Activated CD4-positive, alpha-beta T cell treated with anti-CD3 and anti-CD28 coated beads for 4 hours (primary cell): Measurements from ENCODE around the gene FZD8.
A peak's percentile ranks its signal among the peaks of the same experiment; 100 is the strongest.
"Not testable (repeated sequence)": the region's sequence is repeated elsewhere in the genome, so short reads cannot be mapped to it uniquely, and the experiment has no call there.

Experiments used
- DNase-seq, 2 donors: peaks; one replicate each; pipeline ENCODE4 v3.0.0-alpha.2; 2020

Gene FZD8

GRCh38 chr10:35642035-35642792 is at the start of gene FZD8:
FZD8 (minus strand) TSS chr10:35642296; CDS start chr10:35641429, 867 bp downstream.
- peak; percentile 63 to 68 for DNase-seq

DNA sequence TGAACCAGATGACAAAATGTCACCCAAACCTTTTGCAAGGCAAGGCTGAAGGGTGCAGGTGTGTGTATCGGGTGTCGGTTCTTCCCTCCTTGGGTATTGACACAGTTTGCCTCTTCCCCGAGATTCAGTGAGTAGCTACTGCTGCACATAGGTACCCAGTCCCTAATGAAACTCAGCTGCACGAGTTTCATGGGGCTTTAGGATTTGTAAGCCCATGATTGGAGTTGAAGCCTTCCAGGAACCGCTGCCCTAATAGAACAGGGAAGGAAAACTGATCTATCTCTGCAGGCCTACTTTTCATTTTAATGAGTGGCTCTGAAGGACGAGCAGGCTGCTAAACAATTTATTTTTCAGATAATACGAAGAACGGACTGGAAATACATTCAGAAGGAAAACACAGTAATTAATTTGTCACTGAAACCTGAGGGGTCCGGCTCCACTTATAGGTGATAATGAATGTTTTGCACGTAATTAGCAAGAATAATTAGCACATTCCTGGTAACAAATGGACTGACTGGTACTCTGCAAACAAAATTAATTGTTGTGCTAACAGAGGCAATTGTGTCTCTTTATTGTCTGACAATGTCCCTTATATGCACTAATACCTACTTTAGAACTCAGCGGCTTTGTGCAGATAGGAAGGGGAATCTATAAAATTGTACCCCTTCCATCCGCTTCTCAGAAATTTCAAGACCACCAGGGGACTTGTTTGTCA is 49.6 kb upstream of the FZD8 start:
- DNase-seq: no peak

DNA sequence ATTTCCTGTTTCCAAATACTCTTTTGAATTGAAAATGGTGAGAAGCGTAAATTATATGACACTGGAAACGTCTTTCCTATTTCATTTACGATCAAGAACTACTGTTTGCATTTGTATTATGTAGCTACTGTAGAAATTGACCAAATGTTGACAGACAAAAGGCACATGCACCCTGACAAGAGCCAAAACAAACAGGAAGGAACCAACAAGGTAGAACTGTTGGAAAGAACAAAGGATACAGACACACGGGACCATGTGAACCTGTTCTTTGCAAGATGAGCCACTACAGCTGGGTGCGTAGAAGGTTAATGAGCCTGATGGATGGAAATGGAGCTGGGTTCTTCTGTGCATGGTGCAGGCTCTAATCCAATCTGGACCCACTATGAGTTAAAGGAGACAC is 48.4 kb upstream of the FZD8 start:
- DNase-seq: no peak

DNA sequence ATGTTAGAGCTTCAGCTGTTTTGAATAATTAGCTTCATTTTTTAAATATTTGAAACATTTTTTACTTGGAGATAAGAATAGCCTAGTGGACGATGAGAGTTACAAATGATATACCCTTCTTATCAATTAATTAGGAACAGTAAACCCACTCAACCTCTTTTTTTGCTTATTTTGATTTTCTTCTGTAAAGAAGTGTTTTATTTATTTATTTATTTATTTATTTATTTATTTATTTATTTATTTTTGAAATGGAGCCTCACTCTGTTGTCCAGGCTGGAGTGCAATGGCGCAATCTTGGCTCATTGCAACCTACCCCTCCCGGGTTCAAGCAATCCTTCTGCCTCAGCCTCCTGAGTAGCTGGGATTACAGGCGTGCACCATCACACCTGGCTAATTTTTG is 43.8 kb upstream of the FZD8 start:
- DNase-seq: not testable (repeated sequence)

GRCh38 chr10:35685402-35685801 is 43.3 kb upstream of the FZD8 start:
- DNase-seq: no peak

DNA sequence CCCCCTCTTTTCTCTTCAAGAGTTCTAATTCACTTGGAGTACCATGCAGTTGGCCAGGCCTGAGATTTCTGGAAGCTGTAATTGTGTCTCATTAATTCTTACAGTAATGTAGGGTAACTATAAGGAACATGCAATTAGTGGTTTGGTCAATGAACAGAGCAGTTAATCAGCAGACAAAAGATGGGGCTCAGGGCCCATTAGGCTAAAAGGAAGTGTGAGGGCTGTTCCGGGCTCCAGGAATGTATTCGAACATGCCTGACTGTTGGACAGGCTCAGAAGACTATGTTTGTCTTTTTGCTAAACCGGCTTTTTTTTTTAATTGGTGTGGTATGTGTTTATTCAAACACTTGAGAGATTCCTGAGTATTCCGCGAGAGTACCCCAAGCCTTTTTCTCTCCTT is 42.5 kb upstream of the FZD8 start:
- DNase-seq: no peak

DNA sequence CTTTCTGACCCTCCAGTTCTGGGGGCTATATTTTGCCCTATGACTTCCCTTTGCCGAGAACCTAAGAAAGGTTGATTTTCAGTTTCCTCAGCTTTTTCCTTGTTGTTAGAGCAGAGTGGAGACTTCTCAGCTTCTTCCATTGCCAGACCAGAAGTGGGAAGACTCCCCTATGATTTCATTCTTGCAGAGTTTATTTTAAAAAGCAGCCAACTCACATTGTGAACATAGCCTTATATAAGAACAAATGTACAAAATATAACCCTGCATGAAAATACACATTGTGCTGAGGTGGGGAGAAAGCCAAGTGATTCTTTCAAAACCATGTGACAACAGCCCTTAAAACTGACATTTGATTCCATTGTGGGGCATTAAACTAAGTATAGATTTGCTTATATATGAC is 33.8 kb upstream of the FZD8 start:
- no peak for DNase-seq

DNA sequence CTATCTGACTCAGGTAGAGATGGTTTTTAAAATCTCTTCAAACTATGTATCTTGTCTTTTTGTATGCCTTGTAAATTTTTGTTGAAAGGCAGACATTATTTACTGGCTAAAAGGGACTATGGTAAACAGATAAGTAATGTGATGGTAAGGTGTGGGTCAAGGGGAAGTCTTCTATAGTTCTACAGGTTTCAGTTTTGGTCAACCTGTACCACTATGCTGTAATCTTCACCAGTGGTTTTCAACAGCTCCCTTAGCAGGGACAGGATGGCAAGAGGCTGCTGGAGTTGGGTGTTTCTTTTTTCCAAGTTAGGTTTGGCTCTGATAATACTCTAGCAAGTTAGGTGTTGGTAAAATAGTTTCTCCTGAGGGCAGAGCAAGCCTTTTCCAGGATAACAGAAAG is 32.7 kb upstream of the FZD8 start:
- DNase-seq: no peak

DNA sequence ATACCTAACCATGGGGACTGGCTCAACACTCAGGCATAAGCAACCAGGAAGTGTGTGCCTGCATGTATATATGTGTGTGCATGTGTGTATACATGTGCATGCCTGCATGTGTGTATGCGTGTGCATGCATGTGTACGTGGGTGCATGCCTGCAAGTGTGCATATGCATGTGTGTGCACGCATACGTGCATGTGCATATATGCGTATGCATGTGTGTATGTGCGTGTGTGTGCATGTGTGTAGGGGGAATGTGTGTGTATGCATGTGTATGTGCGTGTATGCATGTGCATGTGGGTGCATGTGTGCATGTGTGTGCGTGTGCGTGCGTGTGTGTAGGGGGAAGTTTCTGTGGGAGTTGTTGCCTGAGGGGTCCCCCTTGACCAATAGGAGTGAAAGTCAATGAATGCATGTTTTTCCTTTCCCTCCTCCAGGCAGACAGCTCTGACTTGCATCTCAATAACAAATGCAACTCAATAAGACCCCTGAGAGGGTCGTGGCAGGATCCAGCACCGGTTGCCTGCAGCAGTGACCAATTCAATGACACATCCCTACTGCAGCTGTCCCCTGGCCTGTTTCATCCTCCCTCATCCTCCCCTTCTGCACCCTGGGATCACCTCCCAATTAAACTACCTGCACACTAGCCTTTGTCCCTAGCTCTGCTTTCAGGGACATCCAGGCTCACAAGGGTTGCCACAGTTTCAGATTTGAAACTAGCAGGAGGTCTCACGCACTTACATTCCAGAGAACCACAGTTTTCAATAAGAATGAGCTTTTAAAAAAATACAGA is 27.0 kb upstream of the FZD8 start:
- DNase-seq: no peak

DNA sequence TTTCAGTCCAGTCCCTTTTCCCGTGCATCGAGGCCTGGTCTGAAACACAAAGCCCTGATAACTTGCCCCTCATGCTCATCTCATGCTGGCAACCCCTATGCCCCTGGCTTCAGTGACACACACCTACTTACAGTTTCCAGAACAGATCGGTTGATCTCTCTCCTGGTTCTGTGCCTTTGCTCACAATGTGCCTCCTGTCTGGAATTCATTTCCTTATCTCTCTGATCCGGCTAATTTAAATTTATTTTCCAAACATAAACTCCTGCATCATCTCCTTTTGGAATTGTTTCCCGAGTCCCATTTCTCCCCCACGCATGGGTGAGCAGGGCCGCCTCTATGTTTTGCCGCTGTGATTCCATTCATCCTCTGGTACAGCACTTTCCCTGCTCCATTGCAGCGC is 25.9 kb upstream of the FZD8 start:
- DNase-seq: no peak

- no peak for DNase-seq
Measured at GRCh38 chr10:35667270-35667889, 25.3 kb upstream of the FZD8 start.

GRCh38 chr10:35661236-35661635 is 19.1 kb upstream of the FZD8 start:
- DNase-seq: no peak

- no peak for DNase-seq
Measured at GRCh38 chr10:35659456-35659855, 17.4 kb upstream of the FZD8 start.

DNA sequence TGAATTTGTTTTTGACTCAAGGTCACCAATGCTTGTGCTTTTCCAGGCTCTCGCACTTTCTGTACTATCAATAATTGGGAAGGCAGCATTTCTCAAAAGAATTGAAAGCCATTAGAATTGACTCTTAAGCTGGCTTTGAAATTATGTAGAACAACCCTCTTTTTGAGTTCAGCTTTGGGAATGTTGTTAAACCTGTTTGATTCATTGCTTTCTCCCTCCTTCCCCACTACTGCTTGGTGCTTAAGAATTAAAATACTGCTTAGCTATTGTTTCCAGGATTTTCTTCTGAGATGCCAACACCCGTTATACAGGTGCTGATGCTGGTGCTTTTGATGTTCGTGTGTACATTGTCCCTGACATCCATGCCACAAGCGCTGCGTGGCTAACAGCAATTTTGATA is 15.5 kb upstream of the FZD8 start:
- DNase-seq: no peak

GRCh38 chr10:35652824-35653223 is 10.7 kb upstream of the FZD8 start:
- no peak for DNase-seq

- no peak for DNase-seq
Measured at GRCh38 chr10:35650894-35651293, 8.8 kb upstream of the FZD8 start.

DNA sequence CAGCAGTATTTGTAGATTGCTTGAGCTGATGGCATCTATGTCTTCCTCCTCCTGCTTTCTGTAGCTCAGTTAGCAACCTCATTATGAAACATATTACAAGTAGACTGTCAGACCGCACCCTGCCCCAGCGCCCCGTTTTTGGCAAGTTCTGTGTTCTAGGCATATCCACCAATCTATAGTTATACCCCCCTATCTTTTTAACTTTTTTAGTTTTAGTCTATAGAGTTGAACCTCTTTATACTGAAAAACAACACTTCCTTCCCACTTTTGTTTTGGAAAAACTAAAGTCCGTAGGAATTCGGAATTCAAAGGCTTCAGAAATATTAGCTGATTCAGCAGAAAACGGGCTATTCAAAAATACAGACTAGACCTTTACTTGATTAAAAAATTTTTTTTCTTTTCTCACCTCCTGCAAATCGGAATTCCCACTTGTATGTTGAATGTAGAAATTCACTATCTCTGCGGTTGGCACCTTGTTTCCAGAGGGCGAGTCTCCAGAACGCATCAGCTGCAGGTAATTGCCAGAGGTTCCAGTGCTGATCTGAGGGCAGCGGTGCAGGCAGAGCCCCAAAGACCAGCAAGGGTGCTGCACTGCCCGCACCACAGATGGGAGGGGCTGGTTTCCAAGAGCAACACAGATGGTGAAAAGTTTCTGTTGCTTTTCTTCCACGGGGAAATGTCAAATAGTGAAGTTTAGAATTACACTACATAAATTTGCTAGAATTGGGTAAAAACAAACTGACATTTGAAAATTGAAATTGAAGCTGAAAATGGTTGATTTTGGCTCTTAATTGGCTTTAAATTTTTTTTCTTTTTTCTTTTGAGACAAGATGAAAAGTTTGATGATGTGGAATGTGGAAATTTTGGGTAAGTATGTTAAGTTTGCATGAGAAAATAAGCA is 2.2 kb upstream of the FZD8 start:
- DNase-seq: no peak

- DNase-seq: no peak
Measured at GRCh38 chr10:35643151-35644049, 1.3 kb upstream of the FZD8 start.

DNA sequence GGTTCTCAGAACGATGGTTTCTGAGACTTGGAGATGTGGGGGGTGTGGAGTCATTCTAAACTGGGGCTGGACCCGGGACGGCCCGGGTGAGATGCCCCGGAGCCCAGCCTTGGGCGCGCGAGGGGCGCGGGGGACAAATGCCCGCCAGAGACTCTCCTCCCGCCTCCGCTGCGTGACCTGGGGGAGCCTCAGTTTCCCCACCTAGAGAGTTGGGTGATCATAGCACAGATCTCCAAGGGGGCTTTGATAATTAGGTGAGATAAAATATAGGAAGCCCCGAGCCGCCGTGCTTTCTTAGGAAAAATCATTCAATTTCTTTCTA is 658 bp upstream of the FZD8 start:
- no peak for DNase-seq

GRCh38 chr10:35641676-35642034 is 441 bp downstream of the FZD8 start:
- DNase-seq: no peak

GRCh38 chr10:35640951-35641675 is 983 bp downstream of the FZD8 start:
- peak in 1 of 2 donors; percentile 32 for DNase-seq
